ENCODE measurements around the gene TBC1D9B.
"Not testable (repeated sequence)": the region's sequence is repeated elsewhere in the genome, so short reads cannot be mapped to it uniquely, and the experiment has no call there.

The TBC1D9B gene

DNA sequence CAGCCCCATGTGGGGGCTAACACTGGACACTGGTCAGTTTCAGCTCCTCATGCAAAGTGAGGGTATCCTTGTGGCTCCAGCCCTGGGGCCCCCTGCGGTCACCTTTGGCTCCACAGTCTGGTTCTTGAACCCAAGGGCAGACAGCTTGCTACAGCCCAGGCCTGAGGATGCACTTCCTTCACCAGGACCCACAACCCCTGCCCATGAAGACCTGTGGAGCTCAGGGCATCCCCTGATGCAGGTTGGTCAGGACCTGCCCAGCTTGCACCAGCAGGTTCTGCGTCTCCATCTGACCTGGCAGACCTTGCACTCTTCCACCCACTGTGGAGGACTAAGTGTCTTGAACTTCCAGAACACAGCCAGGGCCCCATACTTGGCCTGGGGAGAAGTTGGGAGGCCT lies 45.4 kb downstream of the TBC1D9B start:
- Mint-ChIP-seq H3K9me3 (no peaks in the 10 kb centered on the region), H3K4me1 (ENCODE audit: low read depth) (peaks cover 22% of the 10 kb centered on the region), H3K36me3 (ENCODE audit: low read depth) (peaks cover 33% of the 10 kb centered on the region), H3K4me3 (no peak overlapping the region), H3K27me3 (no peaks in the 10 kb centered on the region), H3K27ac (no peak overlapping the region)

DNA sequence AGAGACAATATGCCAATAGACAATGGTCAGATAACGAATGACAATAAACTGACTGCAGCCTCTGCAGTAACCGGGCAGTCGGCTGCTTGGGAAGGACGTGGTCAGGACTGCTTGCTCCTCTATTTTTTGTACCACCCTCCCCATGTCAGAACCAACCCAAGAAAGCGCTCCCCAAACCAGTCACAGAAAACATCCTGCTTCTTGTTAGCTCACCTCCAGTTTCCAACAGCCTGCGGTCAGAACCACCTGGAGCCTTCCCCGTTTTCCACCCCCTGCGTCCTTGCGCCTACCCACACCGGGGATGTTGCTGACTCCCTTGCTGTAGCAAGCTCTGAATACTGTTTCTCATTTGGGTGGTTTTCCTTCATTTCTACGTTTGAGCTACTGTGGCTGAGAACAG lies 47.4 kb downstream of the TBC1D9B start:
- Mint-ChIP-seq H3K9me3 (no peaks in the 10 kb centered on the region), H3K27ac (no peak overlapping the region), H3K27me3 (no peaks in the 10 kb centered on the region), H3K4me3 (peak overlapping the region; percentile 31), H3K36me3 (ENCODE audit: low read depth) (peaks cover 26% of the 10 kb centered on the region), H3K4me1 (ENCODE audit: low read depth) (peaks cover 23% of the 10 kb centered on the region)

DNA sequence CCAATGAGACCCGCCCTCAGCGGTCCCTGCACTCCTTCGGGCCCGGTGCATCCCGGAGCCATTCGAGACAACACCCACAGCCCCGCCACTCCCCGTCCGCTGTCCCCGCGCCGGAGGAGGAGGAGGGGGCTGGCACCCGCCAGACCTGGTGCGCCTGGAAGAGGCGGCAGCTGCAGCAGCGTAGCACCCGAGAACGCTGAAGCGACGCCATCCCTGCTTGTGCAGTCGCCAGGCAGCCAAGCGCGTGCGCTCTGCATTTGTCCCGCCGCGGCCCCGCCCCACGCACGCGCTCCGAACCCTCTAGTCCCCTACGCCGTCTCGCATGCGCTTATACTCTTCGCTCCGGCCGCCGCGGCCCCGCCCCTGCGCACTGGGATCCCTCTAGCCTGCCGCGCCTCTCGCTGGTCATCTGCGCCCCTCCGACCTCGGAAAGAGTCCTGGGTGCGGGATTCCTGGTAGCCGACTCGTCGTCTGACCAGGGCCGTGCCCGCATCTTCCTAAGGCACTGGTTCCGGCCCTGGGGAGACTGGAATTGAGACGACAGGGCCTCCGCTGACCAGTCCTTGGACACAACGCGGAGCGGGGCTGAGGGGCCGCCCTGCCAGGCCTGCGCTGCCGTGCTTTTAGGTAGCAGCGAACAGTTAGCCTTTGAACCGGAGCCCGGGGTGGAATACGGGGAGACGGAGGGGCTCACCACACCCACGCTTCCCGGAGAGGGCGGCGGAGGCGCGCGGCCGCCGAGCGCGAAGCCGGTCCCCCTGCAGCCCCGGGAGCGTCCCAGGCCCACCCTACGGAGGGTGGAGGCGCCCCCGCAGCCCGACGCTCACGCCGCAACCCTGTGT lies 48.9 kb downstream of the TBC1D9B start, which contains the start of gene MRNIP:
Gene MRNIP, minus strand, starts transcription at position 232 of the 842 bp plus-strand sequence. Its CDS starts 21 bp downstream, at position 211.
- Mint-ChIP-seq H3K9me3 (no peaks in the 10 kb centered on the region), H3K4me1 (ENCODE audit: low read depth) (peaks cover 27% of the 10 kb centered on the region), H3K27ac (peak within 1 kb of the TSS; percentile 85), H3K36me3 (ENCODE audit: low read depth) (peaks cover 15% of the 10 kb centered on the region), H3K4me3 (peak within 1 kb of the TSS; percentile 94), H3K27me3 (no peaks in the 10 kb centered on the region)

DNA sequence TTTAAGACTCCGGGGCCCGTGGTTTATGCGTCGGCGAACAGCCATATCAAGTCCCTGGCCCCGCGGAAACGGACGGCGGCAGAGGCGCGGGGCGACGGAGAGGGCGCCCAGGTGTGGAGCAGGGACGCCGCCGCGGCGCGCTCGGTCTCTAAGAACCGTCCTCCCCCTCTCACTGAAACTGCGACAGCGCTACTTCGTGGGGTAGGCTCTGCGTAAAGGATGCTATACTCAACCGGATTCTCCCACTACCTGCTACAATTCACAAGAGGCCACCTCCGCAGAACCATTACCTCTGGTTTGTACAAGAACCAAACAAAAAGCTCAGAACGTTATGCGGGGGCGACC lies 49.5 kb downstream of the TBC1D9B start:
- Mint-ChIP-seq H3K27ac (peak overlapping the region; percentile 85), H3K4me3 (peak overlapping the region; percentile 94), H3K27me3 (no peaks in the 10 kb centered on the region), H3K4me1 (ENCODE audit: low read depth) (peaks cover 29% of the 10 kb centered on the region), H3K36me3 (ENCODE audit: low read depth) (peaks cover 9% of the 10 kb centered on the region), H3K9me3 (no peaks in the 10 kb centered on the region)

DNA sequence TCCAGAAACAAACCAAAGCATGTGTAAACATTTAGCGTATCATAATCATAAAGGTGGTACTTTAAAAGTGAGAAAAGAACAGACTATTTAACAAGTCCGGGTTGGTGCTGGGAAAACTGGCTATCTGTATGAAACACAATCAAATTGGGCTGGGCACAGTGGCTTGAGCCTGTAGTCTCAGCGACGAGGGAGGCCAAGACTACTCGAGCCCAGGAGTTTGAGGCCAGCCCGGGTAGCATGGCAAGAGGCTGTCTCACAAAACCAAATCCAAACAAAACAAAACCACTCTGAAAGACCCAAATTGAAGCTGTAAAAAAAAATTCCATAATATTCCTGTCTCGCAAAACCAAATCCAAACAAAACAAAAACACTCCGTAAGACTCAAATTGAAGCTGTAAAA lies 53.3 kb downstream of the TBC1D9B start:
- peaks cover 28% of the 10 kb centered on the region for H3K4me1 Mint-ChIP-seq (ENCODE audit: low read depth)
- H3K27ac Mint-ChIP-seq = no peak overlapping the region
- no peaks in the 10 kb centered on the region for H3K9me3 Mint-ChIP-seq
- no peak overlapping the region for H3K4me3 Mint-ChIP-seq
- no peaks in the 10 kb centered on the region for H3K27me3 Mint-ChIP-seq
- peaks cover 16% of the 10 kb centered on the region for H3K36me3 Mint-ChIP-seq (ENCODE audit: low read depth)

DNA sequence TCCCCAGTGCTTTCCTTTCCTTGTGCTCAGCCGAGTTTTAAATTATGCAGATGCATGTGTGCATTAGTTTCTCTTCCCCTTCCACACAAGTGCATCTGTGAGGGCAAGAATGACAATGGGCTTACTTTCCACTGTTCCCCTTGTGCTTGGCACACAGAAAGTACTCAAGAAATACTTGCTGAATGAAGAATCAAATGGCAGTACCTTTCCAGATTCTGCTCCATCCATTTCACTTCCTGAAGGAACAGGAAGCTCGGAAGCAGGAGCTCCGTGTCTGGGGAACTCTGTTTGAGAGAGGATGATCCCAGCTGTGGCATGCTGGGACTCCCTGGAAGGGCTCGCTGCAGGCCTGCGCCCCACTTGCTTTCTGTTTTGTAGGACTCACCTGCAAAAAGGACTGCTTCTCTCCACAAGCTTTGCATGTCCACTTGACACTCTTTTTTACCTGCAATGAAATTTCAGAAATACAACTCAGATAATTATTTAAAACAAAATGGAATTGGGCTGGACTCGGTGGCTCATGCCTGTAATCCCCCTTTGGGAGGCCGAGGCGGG lies 54.6 kb downstream of the TBC1D9B start:
- no peak overlapping the region for H3K4me3 Mint-ChIP-seq
- H3K9me3 Mint-ChIP-seq = no peaks in the 10 kb centered on the region
- H3K27ac Mint-ChIP-seq = no peak overlapping the region
- H3K36me3 Mint-ChIP-seq (ENCODE audit: low read depth) = peaks cover 16% of the 10 kb centered on the region
- no peaks in the 10 kb centered on the region for H3K27me3 Mint-ChIP-seq
- peaks cover 26% of the 10 kb centered on the region for H3K4me1 Mint-ChIP-seq (ENCODE audit: low read depth)

DNA sequence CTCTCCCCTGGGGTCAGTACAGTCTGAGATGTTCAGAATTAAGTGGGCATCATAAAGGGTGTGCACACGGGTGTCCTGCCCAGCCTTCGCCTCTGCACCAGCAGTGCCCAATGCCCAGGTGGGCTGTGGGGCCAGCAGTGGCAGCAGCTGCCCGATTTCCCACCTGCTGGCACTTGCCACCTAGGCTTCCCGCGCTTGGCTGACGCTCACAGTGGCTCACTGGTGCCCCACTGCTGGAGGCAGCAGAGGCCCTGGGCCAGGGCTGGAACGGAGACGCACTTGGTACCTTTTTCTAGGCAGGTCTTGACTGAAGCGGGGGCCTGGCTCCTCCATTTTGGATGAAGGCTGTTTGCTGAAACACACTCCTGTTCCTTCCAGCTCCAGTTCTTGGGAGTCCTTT lies 66.1 kb downstream of the TBC1D9B start:
- peaks cover 5% of the 10 kb centered on the region for H3K9me3 Mint-ChIP-seq
- peaks cover 8% of the 10 kb centered on the region for H3K4me1 Mint-ChIP-seq (ENCODE audit: low read depth)
- no peaks in the 10 kb centered on the region for H3K27me3 Mint-ChIP-seq
- no peak overlapping the region for H3K27ac Mint-ChIP-seq
- H3K36me3 Mint-ChIP-seq (ENCODE audit: low read depth) = peaks cover 41% of the 10 kb centered on the region
- H3K4me3 Mint-ChIP-seq = no peak overlapping the region

DNA sequence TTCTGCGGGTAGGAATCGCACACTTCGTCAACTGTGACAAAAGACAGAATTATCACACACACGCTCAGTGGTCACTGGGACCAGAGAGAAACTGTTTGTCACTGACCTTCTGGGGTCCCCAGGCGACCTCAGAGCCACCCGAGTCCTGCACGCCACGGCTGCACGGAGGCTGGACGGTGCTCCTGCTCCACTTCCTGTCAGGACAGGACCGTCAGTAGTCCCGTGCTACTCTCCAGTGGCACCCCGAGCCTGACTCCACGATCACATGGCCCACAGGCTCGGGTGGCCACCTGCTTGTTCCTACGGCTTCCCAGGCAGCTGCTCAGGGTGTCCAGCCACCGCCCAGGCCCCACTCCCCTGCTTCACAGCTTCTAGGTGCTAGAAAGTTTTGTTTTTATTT lies 66.9 kb downstream of the TBC1D9B start:
- no peak overlapping the region for H3K4me3 Mint-ChIP-seq
- no peak overlapping the region for H3K27ac Mint-ChIP-seq
- peaks cover 41% of the 10 kb centered on the region for H3K36me3 Mint-ChIP-seq (ENCODE audit: low read depth)
- H3K27me3 Mint-ChIP-seq = no peaks in the 10 kb centered on the region
- peaks cover 5% of the 10 kb centered on the region for H3K9me3 Mint-ChIP-seq
- H3K4me1 Mint-ChIP-seq (ENCODE audit: low read depth) = peaks cover 16% of the 10 kb centered on the region

DNA sequence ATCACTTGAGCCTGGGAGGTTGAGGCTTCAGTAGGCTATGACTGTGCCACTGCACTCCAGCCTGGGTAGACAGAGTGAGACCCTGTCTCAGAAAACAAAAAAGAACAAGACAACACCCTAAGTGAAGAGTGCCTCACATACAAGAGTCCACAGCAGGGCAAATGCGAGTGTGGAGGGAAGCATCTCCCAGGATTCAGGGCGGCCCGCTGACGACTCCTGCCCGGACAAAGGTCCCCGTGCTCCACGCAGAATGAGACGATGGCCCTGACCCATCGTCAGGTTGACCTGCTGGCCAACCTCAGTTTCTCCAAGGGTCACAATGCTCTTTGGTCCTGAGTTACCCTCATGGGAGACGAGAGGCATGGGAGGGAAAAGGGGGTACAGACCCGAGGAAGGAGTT lies 67.4 kb downstream of the TBC1D9B start:
- Mint-ChIP-seq H3K4me1 (ENCODE audit: low read depth) (peaks cover 16% of the 10 kb centered on the region), H3K36me3 (ENCODE audit: low read depth) (peaks cover 45% of the 10 kb centered on the region), H3K9me3 (peaks cover 5% of the 10 kb centered on the region), H3K4me3 (no peak overlapping the region), H3K27ac (no peak overlapping the region), H3K27me3 (no peaks in the 10 kb centered on the region)

DNA sequence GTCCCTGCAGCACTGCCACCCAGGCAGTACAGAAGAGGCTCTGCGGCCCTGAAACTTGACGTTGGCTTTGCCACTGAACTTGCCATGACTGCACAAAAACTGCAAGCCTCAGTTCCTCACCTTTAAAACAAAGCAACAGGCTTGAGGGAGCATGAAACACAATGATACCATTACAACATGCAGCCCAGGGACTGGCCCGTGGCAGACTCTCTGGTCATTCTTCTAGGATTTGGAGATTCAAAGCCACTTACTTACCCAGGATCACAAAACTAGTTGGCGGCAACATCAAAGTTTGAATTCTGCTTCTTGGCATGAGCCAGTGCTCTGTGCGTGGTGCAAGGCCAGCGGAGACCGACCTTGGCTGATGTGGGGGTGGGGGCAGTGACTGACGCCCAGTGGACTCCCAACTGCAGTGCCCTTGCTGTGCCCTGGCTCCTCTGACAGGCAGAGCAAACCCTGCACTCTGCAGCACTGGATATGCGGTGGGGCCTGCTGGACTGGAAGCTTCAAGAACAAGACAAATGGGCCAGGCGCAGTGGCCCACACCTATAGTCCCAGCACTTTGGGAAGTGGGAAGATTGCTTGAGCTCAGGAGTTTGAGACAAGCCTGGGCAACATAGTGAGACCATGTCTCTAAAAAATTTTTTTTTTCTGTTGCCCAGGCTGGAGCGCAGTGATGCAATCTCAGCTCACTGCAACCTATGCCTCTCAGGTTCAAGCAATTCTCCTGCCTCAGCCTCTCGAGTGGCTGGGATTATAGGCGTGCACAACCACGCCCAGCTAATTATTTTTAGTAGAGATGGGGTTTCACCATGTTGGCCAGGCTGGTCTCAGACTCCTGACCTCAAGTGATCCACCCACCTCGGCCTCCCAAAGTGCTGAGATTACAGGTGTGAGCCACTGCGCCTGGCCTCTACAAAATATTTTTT lies 68.1 kb downstream of the TBC1D9B start:
- Mint-ChIP-seq H3K4me3 (no peak overlapping the region), H3K4me1 (ENCODE audit: low read depth) (peaks cover 16% of the 10 kb centered on the region), H3K36me3 (ENCODE audit: low read depth) (peaks cover 41% of the 10 kb centered on the region), H3K27me3 (no peaks in the 10 kb centered on the region), H3K27ac (no peak overlapping the region), H3K9me3 (no peaks in the 10 kb centered on the region)

DNA sequence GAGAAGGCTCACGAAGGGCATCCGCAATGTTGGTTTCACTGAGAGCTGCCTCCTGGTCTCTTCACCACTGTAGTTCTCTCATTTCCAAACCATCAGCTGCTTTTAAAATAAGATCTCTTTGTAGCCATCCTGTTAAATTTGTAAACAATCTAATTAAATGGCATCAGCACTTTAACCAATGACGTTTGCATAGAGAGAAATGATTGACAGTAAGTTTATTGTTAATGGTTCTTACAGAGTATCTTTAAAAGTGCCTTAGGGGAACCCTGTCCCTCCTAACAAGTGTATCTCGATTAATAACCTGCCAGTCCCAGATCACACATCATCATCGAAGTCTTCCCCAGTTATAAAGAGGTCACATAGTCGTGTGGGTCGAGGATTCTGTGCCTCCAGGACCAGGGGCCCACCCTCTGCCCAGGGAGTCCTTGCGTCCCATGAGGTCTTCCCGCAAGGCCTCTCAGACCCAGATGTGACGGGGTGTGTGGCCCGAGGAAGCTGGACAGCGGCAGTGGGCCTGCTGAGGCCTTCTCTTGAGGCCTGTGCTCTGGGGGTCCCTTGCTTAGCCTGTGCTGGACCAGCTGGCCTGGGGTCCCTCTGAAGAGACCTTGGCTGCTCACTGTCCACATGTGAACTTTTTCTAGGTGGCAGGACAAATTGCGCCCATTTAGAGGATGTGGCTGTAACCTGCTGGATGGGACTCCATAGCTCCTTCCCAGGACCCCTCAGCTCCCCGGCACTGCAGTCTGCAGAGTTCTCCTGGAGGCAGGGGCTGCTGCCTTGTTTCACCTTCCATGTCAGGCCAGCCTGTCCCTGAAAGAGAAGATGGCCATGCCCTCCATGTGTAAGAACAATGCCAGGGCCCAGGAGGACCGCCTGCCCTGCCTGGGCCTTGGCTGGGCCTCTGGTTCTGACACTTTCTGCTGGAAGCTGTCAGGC lies 70.4 kb downstream of the TBC1D9B start:
- no peaks in the 10 kb centered on the region for H3K9me3 Mint-ChIP-seq
- H3K27ac Mint-ChIP-seq = peak overlapping the region; percentile 80
- H3K27me3 Mint-ChIP-seq = no peaks in the 10 kb centered on the region
- no peak overlapping the region for H3K4me3 Mint-ChIP-seq
- peaks cover 16% of the 10 kb centered on the region for H3K4me1 Mint-ChIP-seq (ENCODE audit: low read depth)
- peaks cover 49% of the 10 kb centered on the region for H3K36me3 Mint-ChIP-seq (ENCODE audit: low read depth)

DNA sequence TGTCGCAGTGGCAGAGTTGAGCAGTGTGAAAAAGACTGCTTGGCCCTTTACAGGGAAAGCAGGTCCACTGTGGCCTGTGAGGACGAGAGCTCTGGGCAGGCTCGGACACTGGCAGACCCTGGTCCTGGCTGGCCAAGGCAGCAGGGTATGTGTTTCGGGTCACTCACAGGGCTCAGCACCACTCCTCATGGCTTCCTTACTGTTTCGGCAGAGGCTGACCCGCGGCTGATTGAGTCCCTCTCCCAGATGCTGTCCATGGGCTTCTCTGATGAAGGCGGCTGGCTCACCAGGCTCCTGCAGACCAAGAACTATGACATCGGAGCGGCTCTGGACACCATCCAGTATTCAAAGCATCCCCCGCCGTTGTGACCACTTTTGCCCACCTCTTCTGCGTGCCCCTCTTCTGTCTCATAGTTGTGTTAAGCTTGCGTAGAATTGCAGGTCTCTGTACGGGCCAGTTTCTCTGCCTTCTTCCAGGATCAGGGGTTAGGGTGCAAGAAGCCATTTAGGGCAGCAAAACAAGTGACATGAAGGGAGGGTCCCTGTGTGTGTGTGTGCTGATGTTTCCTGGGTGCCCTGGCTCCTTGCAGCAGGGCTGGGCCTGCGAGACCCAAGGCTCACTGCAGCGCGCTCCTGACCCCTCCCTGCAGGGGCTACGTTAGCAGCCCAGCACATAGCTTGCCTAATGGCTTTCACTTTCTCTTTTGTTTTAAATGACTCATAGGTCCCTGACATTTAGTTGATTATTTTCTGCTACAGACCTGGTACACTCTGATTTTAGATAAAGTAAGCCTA lies 71.3 kb downstream of the TBC1D9B start:
- Mint-ChIP-seq H3K36me3 (ENCODE audit: low read depth) (peaks cover 52% of the 10 kb centered on the region), H3K4me1 (ENCODE audit: low read depth) (peaks cover 16% of the 10 kb centered on the region), H3K27ac (peak overlapping the region; percentile 80)

DNA sequence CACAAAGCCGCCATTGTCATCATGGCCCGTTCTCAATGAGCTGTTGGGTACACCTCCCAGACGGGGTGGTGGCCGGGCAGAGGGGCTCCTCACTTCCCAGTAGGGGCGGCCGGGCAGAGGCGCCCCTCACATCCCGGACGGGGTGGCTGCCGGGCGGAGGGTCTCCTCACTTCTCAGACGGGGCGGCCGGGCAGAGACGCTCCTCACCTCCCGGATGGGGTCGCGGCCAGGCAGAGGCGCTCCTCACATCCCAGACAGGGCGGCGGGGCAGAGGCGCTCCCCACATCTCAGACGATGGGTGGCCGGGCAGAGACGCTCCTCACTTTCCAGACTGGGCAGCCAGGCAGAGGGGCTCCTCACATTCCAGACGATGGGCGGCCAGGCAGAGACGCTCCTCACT lies 72.8 kb downstream of the TBC1D9B start:
- not testable (repeated sequence) for H3K27me3 Mint-ChIP-seq, H3K27ac Mint-ChIP-seq, H3K9me3 Mint-ChIP-seq, H3K4me3 Mint-ChIP-seq
- peaks cover 16% of the 10 kb centered on the region for H3K4me1 Mint-ChIP-seq (ENCODE audit: low read depth)
- H3K36me3 Mint-ChIP-seq (ENCODE audit: low read depth) = peaks cover 56% of the 10 kb centered on the region

More for the DNA sequence above, 71.3 kb downstream of the TBC1D9B start:
- H3K9me3 Mint-ChIP-seq = no peaks in the 10 kb centered on the region
- H3K27me3 Mint-ChIP-seq = no peaks in the 10 kb centered on the region
- H3K4me3 Mint-ChIP-seq = no peak overlapping the region
